Measurements from ENCODE around the gene BCAT1.

DNA sequence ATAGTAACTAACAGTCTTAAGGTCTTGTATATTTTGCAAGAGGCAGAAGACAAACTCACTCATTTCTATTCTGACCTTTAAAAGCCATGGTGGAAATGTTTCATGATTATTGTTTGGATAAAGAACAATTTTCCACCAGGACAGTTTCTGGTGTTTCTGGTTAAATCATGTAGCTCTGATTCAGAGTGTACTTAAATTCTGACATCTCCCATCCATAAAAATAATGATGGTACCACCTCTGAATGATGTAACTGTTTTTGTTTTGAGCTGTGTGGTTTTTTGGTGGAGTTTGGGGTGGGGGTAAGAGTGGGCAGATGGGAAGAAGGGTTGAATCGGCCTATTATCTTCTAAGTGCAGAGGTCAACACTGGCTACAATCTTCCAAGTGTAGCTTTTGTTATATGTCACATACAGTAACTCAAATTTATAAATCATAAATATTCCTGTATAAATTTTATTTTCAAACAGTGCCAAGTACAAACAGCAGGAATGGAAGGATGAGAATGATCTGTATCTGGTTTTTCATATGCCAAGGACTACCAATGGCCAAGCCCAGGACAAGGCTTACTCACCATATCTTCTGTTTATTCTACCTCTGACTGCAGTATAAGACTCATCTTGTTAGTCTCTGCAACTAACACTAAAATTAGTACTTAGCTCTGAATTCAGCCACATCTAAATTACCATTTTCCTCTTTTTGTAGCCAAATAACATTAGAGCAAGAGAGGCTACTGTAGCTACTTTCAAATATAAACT, 108.7 kb downstream of the BCAT1 start:
- TF ChIP-seq TAF1 (IDR thresholded peaks at IDR 0.05; ENCODE audit: control insufficient read depth, extremely low read depth, insufficient read depth, low read length, severe bottlenecking) (no peak), MNT (conservative IDR thresholded peaks at IDR 0.05) (no peak), ESRRA (IDR thresholded peaks at IDR 0.05; ENCODE audit: borderline replicate concordance, low read depth) (no peak), ZBTB26 (CRISPR knock-in tag; IDR thresholded peaks at IDR 0.05) (no peak), CHCHD3 (CRISPR knock-in tag; IDR thresholded peaks at IDR 0.05) (no peak), NCOR1 (IDR thresholded peaks at IDR 0.05) (no peak), HDAC2 (IDR thresholded peaks at IDR 0.05) (no peak), MTA2 (IDR thresholded peaks at IDR 0.05; ENCODE audit: low read depth) (no peak), ZNF561 (CRISPR knock-in tag; conservative IDR thresholded peaks at IDR 0.05) (no peak), ZNF263 (CRISPR knock-in tag; IDR thresholded peaks at IDR 0.05; ENCODE audit: borderline replicate concordance) (no peak), POLR2G (IDR thresholded peaks at IDR 0.05; ENCODE audit: low read depth, low read length) (no peak), YBX1 (IDR thresholded peaks at IDR 0.05) (no peak)
